Endodermal cell (in vitro differentiated cells): ENCODE data around the gene COQ8B. TPM values are rescaled to one million over a fixed set of nuclear protein-coding genes. Genes with fewer than 3 reads are reported as not detected.

Experiments used
- DNase-seq: peaks from one replicate; pipeline ENCODE4 v3.0.0-alpha.2; 2017
- H3K27ac ChIP-seq: 2 replicates; pipeline ENCODE4 v1.5.1; 2013; ENCODE audit warnings: mild to moderate bottlenecking, low read depth, low read length, moderate library complexity
- H3K27me3 ChIP-seq: 2 replicates; pipeline ENCODE4 v1.6.1; 2013; ENCODE audit warnings: mild to moderate bottlenecking, low read length, moderate library complexity; ENCODE audit not compliant: insufficient read depth, control insufficient read depth, poor library complexity, severe bottlenecking
- H3K36me3 ChIP-seq: 2 replicates; pipeline ENCODE4 v1.7.0; 2013; ENCODE audit warnings: mild to moderate bottlenecking, low read length, moderate library complexity; ENCODE audit not compliant: control insufficient read depth, insufficient read depth
- H3K4me1 ChIP-seq: one replicate; pipeline ENCODE4 v1.7.0; 2013; ENCODE audit warnings: low read length; ENCODE audit not compliant: control insufficient read depth, insufficient read depth
- H3K4me3 ChIP-seq: 2 replicates; pipeline ENCODE4 v1.5.1; 2013; ENCODE audit warnings: mild to moderate bottlenecking, low read length, moderate library complexity
- H3K9ac ChIP-seq: 2 replicates; pipeline ENCODE4 v1.6.1; 2013; ENCODE audit warnings: mild to moderate bottlenecking, low read length, moderate library complexity; ENCODE audit not compliant: poor library complexity, severe bottlenecking; ENCODE audit errors: extremely low read depth
- H3K9me3 ChIP-seq: 2 replicates; pipeline ENCODE4 v1.6.1; 2013; ENCODE audit warnings: mild to moderate bottlenecking, low read length, moderate library complexity; ENCODE audit not compliant: control insufficient read depth
- H3K27ac Mint-ChIP-seq: 2 replicates; pipeline ENCODE4 v1.8.0; 2020; ENCODE audit warnings: mixed read lengths
- H3K27me3 Mint-ChIP-seq: 2 replicates; pipeline ENCODE4 v1.8.0; 2021; ENCODE audit warnings: mild to moderate bottlenecking, mixed read lengths; ENCODE audit not compliant: insufficient read depth
- H3K36me3 Mint-ChIP-seq: 2 replicates; pipeline ENCODE4 v1.8.0; 2020; ENCODE audit warnings: low read depth, mixed read lengths
- H3K4me1 Mint-ChIP-seq: 2 replicates; pipeline ENCODE4 v1.8.0; 2020; ENCODE audit warnings: mixed read lengths
- H3K4me3 Mint-ChIP-seq: 2 replicates; pipeline ENCODE4 v1.8.0; 2020; ENCODE audit warnings: mild to moderate bottlenecking, moderate library complexity, mixed read lengths
- H3K9me3 Mint-ChIP-seq: 2 replicates; pipeline ENCODE4 v1.8.0; 2020; ENCODE audit warnings: mild to moderate bottlenecking, mixed read lengths
- CTCF ChIP-seq: fragments of 200-600 bp; sonication (generic); conservative IDR thresholded peaks from 2 replicates; pipeline ENCODE4 v1.5.0; 2021; ENCODE audit warnings: antibody characterized with exemption, mild to moderate bottlenecking
- WGBS, 2 experiments: methylation state at CpG; one replicate each; pipeline versions ENCODE4 v1.1.5 to v1.1.7; 2013; ENCODE audit warnings: missing lambda C conversion rate in 2 of 2, mixed read lengths in 1 of 2; ENCODE audit not compliant: insufficient coverage in 1 of 2, insufficient read length in 1 of 2; 5-methylcytosine and 5-hydroxymethylcytosine counted together
- total RNA-seq, 2 donors: library from RNA; stranded (reverse); fragmentation: NEBNext Ultra II Directional in 1 of 2; extraction: Animal tissue kit (Norgen Biotek cat#: 25700) in 1 of 2; gene quantifications; 2 replicates in 1 of 2; 3 replicates in 1 of 2; pipeline ENCODE4 v1.2.1, GENCODE V29; 2021

Gene COQ8B
- total RNA-seq, 2 donors from 2014 or later, result 45.6 to 49.8 TPM

- no peak overlapping the region for H3K27ac Mint-ChIP-seq
- Histone ChIP-seq H3K9me3 (no peaks in the 10 kb centered on the region), H3K4me1 (no peaks in the 10 kb centered on the region), H3K27ac (no peak overlapping the region), H3K27me3 (no peaks in the 10 kb centered on the region), H3K4me3 (no peak overlapping the region), H3K36me3 (peaks cover 32% of the 10 kb centered on the region), H3K9ac (no peak overlapping the region)
- 95 to 100% methylated on average over 2 to 6 of the region's 6 CpGs for WGBS, 2 experiments
- no peak overlapping the region for H3K4me3 Mint-ChIP-seq
- no peak for TF ChIP-seq CTCF
- no peaks in the 10 kb centered on the region for H3K27me3 Mint-ChIP-seq
- no peaks in the 10 kb centered on the region for H3K4me1 Mint-ChIP-seq
- peaks cover 56% of the 10 kb centered on the region for H3K36me3 Mint-ChIP-seq
- no peak for DNase-seq
- H3K9me3 Mint-ChIP-seq, result no peaks in the 10 kb centered on the region
These were observed 19.7 kb downstream of the COQ8B start for GRCh38 chr19:40697007-40697406.

GRCh38 chr19:40695881-40696280, 20.8 kb downstream of the COQ8B start:
- H3K27ac Mint-ChIP-seq, result no peak overlapping the region
- TF ChIP-seq CTCF, result no peak
- Histone ChIP-seq H3K9me3 (no peaks in the 10 kb centered on the region), H3K9ac (no peak overlapping the region), H3K4me3 (no peak overlapping the region), H3K27me3 (no peaks in the 10 kb centered on the region), H3K27ac (no peak overlapping the region), H3K4me1 (no peaks in the 10 kb centered on the region), H3K36me3 (peaks cover 22% of the 10 kb centered on the region)
- 90% methylated on average over 5 of the region's 5 CpGs; no CpG with 5 or more reads in 1 of the 2 experiments for WGBS, 2 experiments
- no peak overlapping the region for H3K4me3 Mint-ChIP-seq
- no peaks in the 10 kb centered on the region for H3K9me3 Mint-ChIP-seq
- DNase-seq, result no peak
- H3K4me1 Mint-ChIP-seq, result no peaks in the 10 kb centered on the region
- peaks cover 45% of the 10 kb centered on the region for H3K36me3 Mint-ChIP-seq
- H3K27me3 Mint-ChIP-seq, result no peaks in the 10 kb centered on the region

GRCh38 chr19:40693896-40694295, 22.8 kb downstream of the COQ8B start:
- Histone ChIP-seq H3K4me3 (no peak overlapping the region), H3K27ac (no peak overlapping the region), H3K4me1 (no peaks in the 10 kb centered on the region), H3K9me3 (no peaks in the 10 kb centered on the region), H3K27me3 (no peaks in the 10 kb centered on the region), H3K36me3 (peaks cover 19% of the 10 kb centered on the region), H3K9ac (no peak overlapping the region)
- TF ChIP-seq CTCF, result no peak
- H3K27me3 Mint-ChIP-seq, result no peaks in the 10 kb centered on the region
- WGBS, 2 experiments, result 92% methylated on average over 4 of the region's 4 CpGs; no CpG with 5 or more reads in 1 of the 2 experiments
- no peak for DNase-seq
- peaks cover 33% of the 10 kb centered on the region for H3K36me3 Mint-ChIP-seq
- no peak overlapping the region for H3K27ac Mint-ChIP-seq
- H3K4me1 Mint-ChIP-seq, result peaks cover 2% of the 10 kb centered on the region
- H3K4me3 Mint-ChIP-seq, result no peak overlapping the region
- no peaks in the 10 kb centered on the region for H3K9me3 Mint-ChIP-seq
